Effector CD4-positive, alpha-beta T cell (primary cell): ENCODE data around the gene G3BP1.
A peak's percentile ranks its signal among the peaks of the same experiment; 100 is the strongest.
"Not testable (repeated sequence)": the region's sequence is repeated elsewhere in the genome, so short reads cannot be mapped to it uniquely, and the experiment has no call there.

Source experiments
- DNase-seq: peaks from one replicate; pipeline ENCODE4 v3.0.0-alpha.2; 2020
- total RNA-seq: gene quantifications from one replicate; lab custom pipeline; 2026; lab: John Stamatoyannopoulos, UW

The G3BP1 gene
- total RNA-seq = 229 reads per million, percentile 93 among the genes with 10 or more reads in this experiment

- peak; percentile 100 for DNase-seq
Measured at GRCh38 chr5:151771259-151772028, at the start of gene G3BP1. G3BP1 (plus strand) TSS chr5:151771954; CDS start chr5:151786621, 14,667 bp downstream.

DNA sequence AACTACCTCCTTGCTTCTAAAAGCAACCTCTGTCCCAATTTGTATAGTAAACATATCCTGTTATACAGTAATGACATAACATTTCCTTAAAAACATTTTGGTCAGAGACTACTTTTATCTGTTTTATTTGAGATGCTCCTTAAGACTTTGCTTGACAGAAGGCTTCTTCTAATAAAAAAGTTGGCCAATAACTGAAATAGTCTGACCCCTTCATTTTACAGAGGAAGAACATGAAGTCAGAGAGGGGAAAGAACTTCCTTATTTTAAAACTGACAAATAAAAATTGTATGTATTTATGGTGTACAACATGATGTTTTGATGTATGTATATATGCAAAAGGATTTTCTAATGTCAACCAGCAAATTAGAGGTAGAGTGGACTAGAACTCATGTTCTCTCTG is 49.2 kb upstream of the G3BP1 start:
- no peak for DNase-seq

- DNase-seq = no peak
Measured at GRCh38 chr5:151724360-151724759, 47.4 kb upstream of the G3BP1 start.

DNA sequence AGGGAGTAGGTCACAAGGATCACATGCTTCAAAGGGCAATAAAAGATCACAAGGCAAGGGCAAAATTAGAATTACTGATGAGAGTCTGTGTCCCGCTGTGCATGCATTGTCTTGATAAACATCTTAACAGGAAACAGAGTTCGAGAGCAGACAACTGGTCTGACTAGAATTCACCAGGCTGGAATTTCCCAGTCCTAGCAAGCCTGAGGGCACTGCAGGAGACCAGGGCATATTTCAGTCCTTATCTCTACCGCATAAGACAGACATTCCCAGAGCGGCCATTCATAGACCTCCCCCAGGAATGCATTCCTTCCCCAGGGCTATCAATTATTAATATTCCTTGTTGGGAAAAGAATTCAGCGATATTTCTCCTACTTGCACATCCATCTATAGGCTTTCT is 42.2 kb upstream of the G3BP1 start:
- not testable (repeated sequence) for DNase-seq

- no peak for DNase-seq
Measured at GRCh38 chr5:151730381-151730780, 41.4 kb upstream of the G3BP1 start.

GRCh38 chr5:151733358-151734063 is 38.2 kb upstream of the G3BP1 start:
- no peak for DNase-seq

GRCh38 chr5:151734064-151734408 is 37.7 kb upstream of the G3BP1 start:
- DNase-seq = no peak

DNA sequence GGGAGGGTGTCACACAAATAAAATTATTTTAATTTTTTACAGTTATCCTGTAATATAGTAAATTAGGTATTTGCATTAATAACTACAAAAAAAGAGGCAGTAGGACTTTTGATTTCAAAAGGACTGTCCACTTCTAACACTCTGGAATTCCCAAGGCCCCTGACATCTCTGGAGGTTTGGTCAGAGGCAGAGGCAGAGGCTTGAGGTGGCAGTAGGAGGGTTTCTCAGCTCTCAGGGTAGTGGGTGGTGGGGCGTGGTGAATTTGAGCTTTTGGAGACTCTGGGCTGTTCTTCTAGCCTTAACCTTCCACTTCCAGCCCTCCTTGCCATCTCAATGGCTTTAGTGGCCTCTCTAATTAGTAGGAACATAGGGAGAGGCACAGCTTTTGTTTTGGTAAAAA is 36.1 kb upstream of the G3BP1 start:
- DNase-seq = no peak

- no peak for DNase-seq
Measured at GRCh38 chr5:151737431-151737830, 34.3 kb upstream of the G3BP1 start.

DNA sequence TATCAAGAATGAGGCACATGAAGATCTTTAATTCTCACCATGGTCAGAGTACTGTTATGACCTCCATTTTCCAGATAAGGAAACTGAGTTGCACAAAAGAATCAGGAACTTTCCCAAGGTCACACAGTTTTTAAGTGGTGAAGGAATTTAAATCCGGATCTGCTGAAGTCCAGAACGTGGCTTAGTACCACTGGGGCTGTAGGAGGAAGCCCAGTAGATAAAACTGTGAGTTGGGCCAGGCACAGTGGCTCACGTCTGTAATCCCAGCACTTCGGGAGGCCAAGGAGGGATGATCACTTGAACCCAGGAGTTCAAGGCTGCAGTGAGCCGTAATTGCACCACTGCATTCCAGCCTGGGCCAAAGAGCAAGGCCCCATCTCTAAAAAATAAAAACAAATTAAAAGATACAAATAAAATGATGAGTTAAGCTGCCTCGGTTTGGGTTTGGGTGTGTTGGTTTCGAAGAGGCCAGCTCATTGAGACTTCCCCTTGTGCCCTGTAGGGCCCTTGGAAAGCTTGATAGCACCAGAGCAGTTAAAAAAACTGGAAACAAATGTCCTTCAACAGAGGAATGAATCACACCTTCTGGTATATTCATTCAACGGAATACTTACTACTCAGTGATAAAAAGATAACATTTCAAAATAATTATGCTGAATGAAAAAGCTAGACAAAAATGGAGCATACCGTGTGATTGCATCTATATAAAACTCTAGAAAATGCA is 33.5 kb upstream of the G3BP1 start:
- DNase-seq = no peak

- no peak for DNase-seq
Measured at GRCh38 chr5:151739395-151739794, 32.4 kb upstream of the G3BP1 start.

GRCh38 chr5:151739939-151740335 is 31.8 kb upstream of the G3BP1 start:
- DNase-seq = no peak

- peak; percentile 25 for DNase-seq
Measured at GRCh38 chr5:151740336-151740942, 31.3 kb upstream of the G3BP1 start.

GRCh38 chr5:151740958-151741373 is 30.8 kb upstream of the G3BP1 start:
- DNase-seq = no peak

DNA sequence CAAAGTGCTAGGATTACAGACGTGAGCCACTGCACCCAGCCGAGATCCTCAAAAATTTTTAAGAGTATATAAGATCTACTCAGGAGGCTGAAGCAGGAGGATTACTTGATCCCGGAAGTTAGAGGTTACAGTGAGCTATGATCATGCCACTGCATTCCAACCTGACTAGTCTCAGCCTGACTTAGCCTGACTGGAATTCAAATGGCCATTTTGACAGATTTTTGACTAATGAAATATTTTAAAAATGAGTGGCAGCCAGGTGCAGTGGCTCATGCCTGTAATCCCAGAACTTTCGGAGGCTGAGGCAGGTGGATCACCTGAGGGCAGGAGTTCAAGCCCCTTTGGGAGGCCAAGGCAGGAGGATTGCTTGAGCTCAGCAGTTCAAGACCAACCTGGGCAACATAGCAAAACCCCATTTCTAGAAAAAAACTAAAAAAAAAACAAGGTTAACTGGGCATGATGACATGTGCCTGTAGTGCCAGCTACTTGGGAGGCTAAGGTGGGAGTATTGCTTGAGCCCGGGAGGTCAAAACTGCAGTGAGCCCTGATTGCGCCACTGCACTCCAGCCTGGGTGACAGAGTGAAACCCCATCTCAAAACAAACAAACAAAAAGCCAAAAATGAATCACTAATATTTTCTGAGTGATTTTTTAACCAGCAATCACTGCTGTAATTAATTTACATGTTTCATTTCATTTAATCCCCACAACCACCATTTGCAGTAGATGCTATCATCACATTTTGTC is 29.9 kb upstream of the G3BP1 start:
- no peak for DNase-seq

- DNase-seq = no peak
Measured at GRCh38 chr5:151742870-151743294, 28.9 kb upstream of the G3BP1 start.

DNA sequence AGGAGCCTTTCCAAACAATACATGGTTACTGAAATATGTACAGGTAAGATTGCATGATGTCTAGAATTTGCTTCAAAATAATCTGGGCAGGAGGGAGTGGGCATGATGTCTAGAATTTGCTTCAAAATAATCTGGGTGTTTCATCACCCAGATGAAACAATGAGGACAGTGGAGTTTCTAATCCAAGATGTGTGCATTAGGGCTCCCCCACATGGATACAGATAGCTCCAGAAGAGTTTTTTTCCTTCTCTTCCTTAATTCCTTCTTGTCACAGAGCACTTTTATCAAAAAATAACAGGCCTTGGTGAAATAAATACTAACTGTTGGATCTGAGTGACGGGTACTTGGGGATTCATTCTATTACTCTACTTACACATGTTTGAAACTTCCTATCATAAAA is 28.2 kb upstream of the G3BP1 start:
- no peak for DNase-seq

DNA sequence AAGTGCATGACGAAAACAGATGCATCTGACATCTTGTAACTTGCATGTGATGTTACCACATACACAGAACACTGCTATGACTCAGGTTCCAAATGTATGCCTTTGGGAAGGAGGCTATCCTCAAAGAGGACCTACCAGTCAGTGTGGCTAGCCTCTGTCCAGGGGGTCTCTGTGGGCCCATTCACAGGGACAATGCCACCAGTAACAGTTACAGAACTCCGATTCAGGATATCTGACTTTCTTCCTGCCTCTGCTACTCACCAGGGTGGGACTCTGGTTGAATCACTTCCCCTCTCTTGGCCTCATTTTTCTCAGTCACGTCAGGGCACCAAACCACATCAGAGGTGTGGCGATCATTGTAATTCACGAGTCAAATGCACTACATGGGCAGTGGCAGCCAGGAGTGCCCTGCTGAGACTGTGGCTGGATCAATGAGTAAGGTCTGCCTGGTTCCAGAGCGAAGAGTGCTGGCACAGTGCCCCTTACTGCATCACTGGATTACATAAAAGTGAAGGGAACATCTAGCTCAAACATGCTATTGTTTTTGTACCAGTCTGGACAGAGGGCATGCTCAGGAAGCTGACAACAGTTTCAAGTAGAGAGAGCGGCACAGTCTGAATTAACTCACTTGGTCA is 26.6 kb upstream of the G3BP1 start:
- peak; percentile 7 for DNase-seq

DNA sequence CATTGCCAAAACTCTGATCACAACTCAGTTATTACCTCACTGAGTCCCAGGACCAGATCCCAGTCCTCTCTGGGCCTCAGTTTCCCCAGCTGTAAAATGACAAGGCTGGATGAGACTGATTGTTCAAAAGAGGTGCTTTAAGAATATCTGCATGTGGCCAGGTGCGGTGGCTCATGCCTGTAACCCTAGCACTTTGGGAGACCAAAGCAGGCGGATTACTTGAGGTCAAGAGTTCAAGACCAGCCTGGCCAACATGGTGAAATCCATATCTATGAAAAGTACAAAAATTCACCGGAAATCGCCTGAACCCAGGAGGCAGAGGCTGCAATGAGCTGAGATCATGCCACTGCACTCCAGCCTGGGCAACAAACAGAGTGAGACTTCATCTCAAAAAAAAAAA is 21.6 kb upstream of the G3BP1 start:
- no peak for DNase-seq

- no peak for DNase-seq
Measured at GRCh38 chr5:151751091-151751490, 20.7 kb upstream of the G3BP1 start.

GRCh38 chr5:151751593-151751992 is 20.2 kb upstream of the G3BP1 start:
- DNase-seq = no peak

GRCh38 chr5:151755383-151755782 is 16.4 kb upstream of the G3BP1 start:
- no peak for DNase-seq
